ENCODE measurements around the gene TSEN54.

Gene TSEN54

GRCh38 chr17:75499313-75500022 is 16.9 kb upstream of the TSEN54 start:
- peaks cover 21% of the 10 kb centered on the region for H3K36me3 ChIP-seq (ENCODE audit: low read depth)

DNA sequence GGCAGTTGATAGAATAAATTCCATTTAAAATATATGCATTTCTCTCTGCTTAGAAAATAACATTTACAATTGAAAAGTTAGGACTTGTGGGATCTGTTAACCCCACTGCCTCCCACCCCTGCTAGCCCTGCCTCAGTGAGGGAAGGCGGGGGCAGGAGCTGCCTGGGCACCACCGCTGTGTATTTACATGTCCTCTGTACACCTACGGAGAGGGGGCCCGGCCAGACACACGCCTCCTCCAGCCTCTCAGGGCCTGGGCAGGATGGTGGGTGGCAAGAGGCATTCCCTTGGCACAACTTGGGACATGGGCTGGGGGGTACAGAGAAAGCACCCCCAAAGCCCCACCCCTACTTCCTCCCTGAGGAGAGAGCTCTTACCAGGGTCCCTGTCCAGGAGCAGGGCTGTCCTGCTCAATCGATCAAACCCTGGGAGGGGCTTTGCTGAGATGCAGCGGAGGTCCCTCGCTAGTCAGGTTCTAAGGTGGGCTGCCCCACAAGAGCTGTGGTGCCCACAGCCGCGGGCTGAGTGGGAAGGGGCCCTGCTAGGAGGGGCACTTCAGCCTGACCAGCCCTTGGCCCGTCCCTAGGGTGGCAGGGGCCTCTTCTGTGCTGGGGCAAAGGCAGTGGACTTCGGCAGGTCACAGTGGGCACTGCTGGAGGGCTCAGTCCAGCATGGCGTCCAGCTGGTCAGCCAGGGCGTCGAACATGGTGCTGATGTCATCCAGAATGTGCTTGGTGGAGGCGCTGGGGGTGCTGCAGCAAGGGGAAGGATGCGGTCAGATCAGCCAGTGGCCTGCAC is 15.7 kb upstream of the TSEN54 start:
- DNase-seq (ENCODE audit: low spot score) (no peak), ATAC-seq (ENCODE audit: low read depth) (no peak)
- TF ChIP-seq, protein P1, sequence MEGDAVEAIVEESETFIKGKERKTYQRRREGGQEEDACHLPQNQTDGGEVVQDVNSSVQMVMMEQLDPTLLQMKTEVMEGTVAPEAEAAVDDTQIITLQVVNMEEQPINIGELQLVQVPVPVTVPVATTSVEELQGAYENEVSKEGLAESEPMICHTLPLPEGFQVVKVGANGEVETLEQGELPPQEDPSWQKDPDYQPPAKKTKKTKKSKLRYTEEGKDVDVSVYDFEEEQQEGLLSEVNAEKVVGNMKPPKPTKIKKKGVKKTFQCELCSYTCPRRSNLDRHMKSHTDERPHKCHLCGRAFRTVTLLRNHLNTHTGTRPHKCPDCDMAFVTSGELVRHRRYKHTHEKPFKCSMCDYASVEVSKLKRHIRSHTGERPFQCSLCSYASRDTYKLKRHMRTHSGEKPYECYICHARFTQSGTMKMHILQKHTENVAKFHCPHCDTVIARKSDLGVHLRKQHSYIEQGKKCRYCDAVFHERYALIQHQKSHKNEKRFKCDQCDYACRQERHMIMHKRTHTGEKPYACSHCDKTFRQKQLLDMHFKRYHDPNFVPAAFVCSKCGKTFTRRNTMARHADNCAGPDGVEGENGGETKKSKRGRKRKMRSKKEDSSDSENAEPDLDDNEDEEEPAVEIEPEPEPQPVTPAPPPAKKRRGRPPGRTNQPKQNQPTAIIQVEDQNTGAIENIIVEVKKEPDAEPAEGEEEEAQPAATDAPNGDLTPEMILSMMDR (IDR thresholded peaks at IDR 0.05; ENCODE audit: poor library complexity, severe bottlenecking), result no peak
- Histone ChIP-seq H3K27ac (ENCODE audit: poor library complexity, severe bottlenecking) (no peak overlapping the region), H3K4me1 (ENCODE audit: insufficient read depth, poor library complexity, severe bottlenecking) (no peaks in the 10 kb centered on the region), H3K36me3 (ENCODE audit: low read depth) (peaks cover 26% of the 10 kb centered on the region), H3K4me3 (ENCODE audit: severe bottlenecking) (no peak overlapping the region), H3K9me3 (ENCODE audit: severe bottlenecking) (no peaks in the 10 kb centered on the region), H3K27me3 (ENCODE audit: insufficient read depth, poor library complexity, severe bottlenecking) (no peaks in the 10 kb centered on the region)

More at GRCh38 chr17:75499313-75500022, 16.9 kb upstream of the TSEN54 start:
- Histone ChIP-seq H3K9me3 (ENCODE audit: severe bottlenecking) (no peaks in the 10 kb centered on the region), H3K4me1 (ENCODE audit: insufficient read depth, poor library complexity, severe bottlenecking) (no peaks in the 10 kb centered on the region), H3K27me3 (ENCODE audit: insufficient read depth, poor library complexity, severe bottlenecking) (no peaks in the 10 kb centered on the region), H3K4me3 (ENCODE audit: severe bottlenecking) (no peak overlapping the region), H3K27ac (ENCODE audit: poor library complexity, severe bottlenecking) (no peak overlapping the region)
- DNase-seq (ENCODE audit: low spot score) (no peak), ATAC-seq (ENCODE audit: low read depth) (no peak)
- TF ChIP-seq, protein P1 (IDR thresholded peaks at IDR 0.05; ENCODE audit: poor library complexity, severe bottlenecking), result no peak

GRCh38 chr17:75501378-75502071 is 14.8 kb upstream of the TSEN54 start:
- H3K36me3 ChIP-seq (ENCODE audit: low read depth), result peaks cover 32% of the 10 kb centered on the region
- no peaks in the 10 kb centered on the region for H3K9me3 ChIP-seq (ENCODE audit: severe bottlenecking)
- no peak overlapping the region for H3K27ac ChIP-seq (ENCODE audit: poor library complexity, severe bottlenecking)
- DNase-seq (ENCODE audit: low spot score) (no peak), ATAC-seq (ENCODE audit: low read depth) (no peak)
- TF ChIP-seq, protein P1 (IDR thresholded peaks at IDR 0.05; ENCODE audit: poor library complexity, severe bottlenecking), result no peak
- no peak overlapping the region for H3K4me3 ChIP-seq (ENCODE audit: severe bottlenecking)
- no peaks in the 10 kb centered on the region for H3K27me3 ChIP-seq (ENCODE audit: insufficient read depth, poor library complexity, severe bottlenecking)
- no peaks in the 10 kb centered on the region for H3K4me1 ChIP-seq (ENCODE audit: insufficient read depth, poor library complexity, severe bottlenecking)

- no peak overlapping the region for H3K27ac ChIP-seq (ENCODE audit: poor library complexity, severe bottlenecking)
- ATAC-seq (ENCODE audit: low read depth) (no peak), DNase-seq (ENCODE audit: low spot score) (no peak)
- peaks cover 36% of the 10 kb centered on the region for H3K36me3 ChIP-seq (ENCODE audit: low read depth)
- no peaks in the 10 kb centered on the region for H3K9me3 ChIP-seq (ENCODE audit: severe bottlenecking)
- TF ChIP-seq, protein P1 (IDR thresholded peaks at IDR 0.05; ENCODE audit: poor library complexity, severe bottlenecking), result no peak
- H3K4me1 ChIP-seq (ENCODE audit: insufficient read depth, poor library complexity, severe bottlenecking), result no peaks in the 10 kb centered on the region
- H3K4me3 ChIP-seq (ENCODE audit: severe bottlenecking), result no peak overlapping the region
- H3K27me3 ChIP-seq (ENCODE audit: insufficient read depth, poor library complexity, severe bottlenecking), result no peaks in the 10 kb centered on the region
Observed at GRCh38 chr17:75502072-75502720, 14.1 kb upstream of the TSEN54 start.
